Colonic mucosa (tissue), 4 donors: Measurements from ENCODE around the gene DGKI. TPM values are rescaled to one million over a fixed set of nuclear protein-coding genes. Genes with fewer than 3 reads are reported as not detected.

Experiments used
- DNase-seq: peaks from one replicate; pipeline ENCODE4 v3.0.0-alpha.2; 2020
- H3K27ac ChIP-seq: fragments of 200-600 bp; one replicate; pipeline ENCODE4 v1.8.0; 2021
- H3K27me3 ChIP-seq: fragments of 200-600 bp; one replicate; pipeline ENCODE4 v1.8.0; 2021
- H3K36me3 ChIP-seq: fragments of 200-600 bp; one replicate; pipeline ENCODE4 v1.8.0; 2021
- H3K4me1 ChIP-seq: fragments of 200-600 bp; one replicate; pipeline ENCODE4 v1.8.0; 2021; ENCODE audit warnings: mild to moderate bottlenecking
- H3K4me3 ChIP-seq: fragments of 200-600 bp; one replicate; pipeline ENCODE4 v1.8.0; 2021
- H3K9ac ChIP-seq, 2 donors: one replicate each; pipeline ENCODE4 v1.7.0; 2013; ENCODE audit warnings: control low read depth in 2 of 2, low read depth in 2 of 2, low read length in 2 of 2
- H3K9me3 ChIP-seq: fragments of 200-600 bp; one replicate; pipeline ENCODE4 v1.8.0; 2021
- intact Hi-C: fragments of 100-400 bp; cut with DNase I; formaldehyde crosslinking; loops from one replicate; pipeline ENCODE4 v1.14.1; 2022
- total RNA-seq, 2 donors: library from RNA; stranded (reverse); fragmentation: NEBNext Ultra II Directional in 1 of 2; extraction: Animal tissue kit (Norgen Biotek cat#: 25700) in 1 of 2; gene quantifications; one replicate each; pipeline ENCODE4 v1.2.1, GENCODE V29; 2021
- TF ChIP-seq, protein P1 (sequence below): fragments of 200-600 bp; IDR thresholded peaks from one replicate; pipeline ENCODE4 v1.8.0; 2022; ENCODE audit warnings: antibody characterized with exemption, mild to moderate bottlenecking
- donor health status: healthy.
- donor health status: DM: no; HTN: no; CAD: no.
- donor health status: DM: no; HTN: no; CAD: no.

The DGKI gene
- total RNA-seq, 2 donors from 2014 or later: 0.35 to 0.67 TPM

DNA sequence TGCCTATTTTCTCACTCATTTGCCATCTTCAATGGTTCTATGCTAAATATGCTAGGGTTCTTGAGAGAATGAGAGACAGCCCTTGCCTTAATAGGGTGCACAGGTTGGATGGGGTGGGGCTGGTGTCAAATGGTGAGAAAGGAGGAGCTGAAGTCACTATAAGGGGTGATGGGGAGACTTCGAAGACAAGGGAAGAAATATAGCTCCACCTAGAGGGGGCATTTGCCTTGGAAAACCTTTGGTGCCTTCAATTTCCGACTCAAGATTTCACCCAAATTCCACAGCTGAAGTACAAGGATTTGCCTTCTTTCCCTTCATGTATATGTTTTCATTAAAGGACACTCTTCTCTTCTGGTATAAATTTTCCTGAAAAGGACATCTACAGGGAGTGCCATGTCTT is 508.9 kb downstream of the DGKI start:
- DNase-seq: no peak
- TF ChIP-seq, protein P1, sequence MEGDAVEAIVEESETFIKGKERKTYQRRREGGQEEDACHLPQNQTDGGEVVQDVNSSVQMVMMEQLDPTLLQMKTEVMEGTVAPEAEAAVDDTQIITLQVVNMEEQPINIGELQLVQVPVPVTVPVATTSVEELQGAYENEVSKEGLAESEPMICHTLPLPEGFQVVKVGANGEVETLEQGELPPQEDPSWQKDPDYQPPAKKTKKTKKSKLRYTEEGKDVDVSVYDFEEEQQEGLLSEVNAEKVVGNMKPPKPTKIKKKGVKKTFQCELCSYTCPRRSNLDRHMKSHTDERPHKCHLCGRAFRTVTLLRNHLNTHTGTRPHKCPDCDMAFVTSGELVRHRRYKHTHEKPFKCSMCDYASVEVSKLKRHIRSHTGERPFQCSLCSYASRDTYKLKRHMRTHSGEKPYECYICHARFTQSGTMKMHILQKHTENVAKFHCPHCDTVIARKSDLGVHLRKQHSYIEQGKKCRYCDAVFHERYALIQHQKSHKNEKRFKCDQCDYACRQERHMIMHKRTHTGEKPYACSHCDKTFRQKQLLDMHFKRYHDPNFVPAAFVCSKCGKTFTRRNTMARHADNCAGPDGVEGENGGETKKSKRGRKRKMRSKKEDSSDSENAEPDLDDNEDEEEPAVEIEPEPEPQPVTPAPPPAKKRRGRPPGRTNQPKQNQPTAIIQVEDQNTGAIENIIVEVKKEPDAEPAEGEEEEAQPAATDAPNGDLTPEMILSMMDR: no peak
- Histone ChIP-seq H3K4me3 (no peak overlapping the region), H3K4me1 (no peaks in the 10 kb centered on the region), H3K27me3 (no peaks in the 10 kb centered on the region), H3K27ac (no peak overlapping the region), H3K36me3 (no peaks in the 10 kb centered on the region), H3K9ac (no peak overlapping the region), H3K9me3 (no peaks in the 10 kb centered on the region)
- intact Hi-C loops: no loop called here

DNA sequence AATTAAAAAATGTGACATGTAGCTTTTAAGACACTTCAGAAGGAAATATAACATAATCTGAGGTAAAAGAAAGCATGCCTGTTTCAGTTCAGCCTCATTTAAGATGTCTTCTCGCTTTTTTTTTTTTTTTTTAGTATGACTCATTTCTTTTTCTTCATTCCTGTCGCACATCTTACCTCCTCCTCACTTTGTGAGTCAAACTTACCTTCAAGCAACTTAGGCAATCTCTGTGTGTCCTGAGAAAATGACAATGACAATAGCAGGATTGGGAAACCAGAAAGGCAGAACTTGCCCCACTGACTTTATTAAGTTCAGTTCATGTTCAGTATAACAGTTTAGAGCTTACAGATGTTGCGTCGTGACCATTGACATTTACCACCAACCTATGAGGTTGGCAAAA is 511.0 kb downstream of the DGKI start:
- no peak overlapping the region for H3K27ac ChIP-seq
- no peaks in the 10 kb centered on the region for H3K36me3 ChIP-seq
- no peak overlapping the region for H3K9ac ChIP-seq
- H3K4me1 ChIP-seq: no peaks in the 10 kb centered on the region
- TF ChIP-seq, protein P1: no peak
- H3K9me3 ChIP-seq: no peaks in the 10 kb centered on the region
- H3K27me3 ChIP-seq: no peaks in the 10 kb centered on the region
- intact Hi-C loops: no loop called here
- DNase-seq: no peak
- no peak overlapping the region for H3K4me3 ChIP-seq

DNA sequence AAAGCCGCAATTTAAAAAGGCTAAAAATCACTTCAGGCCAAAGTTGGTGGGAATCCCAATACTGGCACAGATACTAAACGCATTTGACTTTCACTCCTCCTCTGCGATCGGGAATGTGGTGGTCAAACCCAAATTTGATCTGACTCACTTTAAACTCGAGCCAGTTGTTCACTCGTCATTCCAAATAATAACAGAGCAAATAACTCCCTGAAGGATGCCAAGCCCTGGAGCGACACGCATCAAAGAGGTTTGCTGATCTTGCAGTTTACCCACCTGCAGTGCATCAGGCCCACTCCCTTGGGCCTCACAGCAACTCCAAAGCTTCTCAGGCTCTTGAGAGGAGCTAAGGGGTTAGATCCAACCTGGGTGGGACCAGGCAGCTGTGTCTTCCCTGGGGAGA is 515.4 kb downstream of the DGKI start:
- no peak for DNase-seq
- intact Hi-C loops: no loop called here
- no peak overlapping the region for H3K4me3 ChIP-seq
- no peaks in the 10 kb centered on the region for H3K9me3 ChIP-seq
- TF ChIP-seq, protein P1: no peak
- H3K9ac ChIP-seq: no peak overlapping the region
- no peaks in the 10 kb centered on the region for H3K4me1 ChIP-seq
- no peaks in the 10 kb centered on the region for H3K36me3 ChIP-seq
- no peaks in the 10 kb centered on the region for H3K27me3 ChIP-seq
- H3K27ac ChIP-seq: no peak overlapping the region

Other genes with a start within 250 kb of the DGKI start
- gene CREB3L2, start 155.1 kb upstream of the DGKI start, total RNA-seq: 10 to 100 TPM; 45.8 to 46.0 TPM
- gene AKR1D1, start 229.5 kb upstream of the DGKI start, total RNA-seq: not detected